ENCODE data around the gene EIF5AL1.

EIF5AL1 gene

DNA sequence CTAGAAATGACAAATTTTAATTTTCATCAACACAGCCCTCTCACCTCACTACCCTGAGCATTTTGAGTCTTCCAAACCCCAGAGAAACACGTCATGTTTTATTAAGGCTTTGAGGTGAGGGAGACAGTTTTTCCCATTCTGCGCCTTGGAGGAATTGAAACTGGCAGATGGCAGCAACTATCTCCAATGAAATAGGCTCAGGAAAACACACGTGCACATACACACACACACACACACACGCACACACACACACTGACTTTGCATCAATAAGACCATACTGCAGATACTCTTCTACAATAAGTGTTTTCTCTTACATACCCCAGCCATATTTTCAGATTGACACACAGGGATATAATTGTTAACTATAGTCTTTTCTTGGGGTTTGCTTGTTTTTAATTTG lies 51.1 kb downstream of the EIF5AL1 start:
- Histone ChIP-seq H3K27me3 (ENCODE audit: insufficient read depth, poor library complexity, severe bottlenecking) (peaks cover 2% of the 10 kb centered on the region), H3K27ac (replicated peaks) (no peak overlapping the region), H3K4me3 (replicated peaks; ENCODE audit: insufficient read depth, low read length) (no peak overlapping the region)
- TF ChIP-seq SPI1 (IDR thresholded peaks at IDR 0.05; ENCODE audit: borderline replicate concordance, low read depth) (no peak), POLR2AphosphoS5 (IDR thresholded peaks at IDR 0.05; ENCODE audit: low read depth) (no peak), REST (IDR thresholded peaks at IDR 0.05; ENCODE audit: insufficient replicate concordance, low read depth) (no peak), GABPA (IDR thresholded peaks at IDR 0.05; ENCODE audit: low read depth) (no peak)
- TF ChIP-seq, protein P1, sequence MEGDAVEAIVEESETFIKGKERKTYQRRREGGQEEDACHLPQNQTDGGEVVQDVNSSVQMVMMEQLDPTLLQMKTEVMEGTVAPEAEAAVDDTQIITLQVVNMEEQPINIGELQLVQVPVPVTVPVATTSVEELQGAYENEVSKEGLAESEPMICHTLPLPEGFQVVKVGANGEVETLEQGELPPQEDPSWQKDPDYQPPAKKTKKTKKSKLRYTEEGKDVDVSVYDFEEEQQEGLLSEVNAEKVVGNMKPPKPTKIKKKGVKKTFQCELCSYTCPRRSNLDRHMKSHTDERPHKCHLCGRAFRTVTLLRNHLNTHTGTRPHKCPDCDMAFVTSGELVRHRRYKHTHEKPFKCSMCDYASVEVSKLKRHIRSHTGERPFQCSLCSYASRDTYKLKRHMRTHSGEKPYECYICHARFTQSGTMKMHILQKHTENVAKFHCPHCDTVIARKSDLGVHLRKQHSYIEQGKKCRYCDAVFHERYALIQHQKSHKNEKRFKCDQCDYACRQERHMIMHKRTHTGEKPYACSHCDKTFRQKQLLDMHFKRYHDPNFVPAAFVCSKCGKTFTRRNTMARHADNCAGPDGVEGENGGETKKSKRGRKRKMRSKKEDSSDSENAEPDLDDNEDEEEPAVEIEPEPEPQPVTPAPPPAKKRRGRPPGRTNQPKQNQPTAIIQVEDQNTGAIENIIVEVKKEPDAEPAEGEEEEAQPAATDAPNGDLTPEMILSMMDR (IDR thresholded peaks at IDR 0.05; ENCODE audit: insufficient read depth, low read length) = no peak
- no peak for DNase-seq (ENCODE audit: low read depth in 1 of 2, low spot score in 1 of 2)

Data from HL-60 (cell line).